ENCODE data around the gene PIF1.
"Not testable (repeated sequence)": the region's sequence is repeated elsewhere in the genome, so short reads cannot be mapped to it uniquely, and the experiment has no call there.

GRCh38 chr15:64795299-64795698 lies 30.1 kb downstream of the PIF1 start:
- not testable (repeated sequence) for TF ChIP-seq CTCF (conservative IDR thresholded peaks at IDR 0.05); ZFX (IDR thresholded peaks at IDR 0.05)

Measured in C4-2B (cell line).